ENCODE measurements around the gene RARG.

The RARG gene

DNA sequence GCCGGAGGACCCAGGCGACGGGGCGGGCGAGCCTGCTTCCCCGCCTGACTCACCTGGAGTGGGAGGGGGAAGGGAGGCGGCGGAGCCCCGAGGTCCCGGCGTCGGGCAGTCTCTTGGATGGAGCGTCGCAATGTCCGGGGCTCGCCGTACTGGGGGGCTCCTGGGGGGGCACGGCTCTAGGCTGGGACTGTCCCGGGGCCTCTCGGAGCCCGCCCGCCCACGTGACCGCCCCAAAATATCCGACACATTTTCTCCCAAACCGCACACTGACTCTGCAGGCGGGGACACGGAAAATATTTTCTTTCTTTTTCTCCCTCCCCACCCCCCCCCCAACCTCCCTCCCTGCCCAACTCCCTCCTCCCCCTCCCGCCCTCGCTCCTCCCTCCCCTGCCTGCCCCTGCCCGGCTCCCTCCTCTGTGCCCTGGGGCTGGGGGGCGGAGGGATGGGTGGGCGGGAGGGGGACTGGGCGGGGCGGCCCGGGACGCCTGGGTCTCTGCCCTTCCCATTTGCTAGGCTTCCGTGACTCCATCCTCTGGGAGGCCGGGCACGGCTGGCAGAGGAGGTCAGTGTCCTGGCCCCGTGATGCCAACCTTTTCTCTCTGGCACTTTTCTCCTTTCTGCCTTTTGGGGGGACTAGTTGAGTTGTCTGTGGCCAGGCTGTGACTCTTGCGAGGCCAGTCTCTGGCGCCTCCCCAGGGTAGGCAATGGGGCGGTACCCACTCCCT, at the start of gene RARG:
Gene RARG (minus strand): TSS at position 289 of the 725 bp plus-strand sequence. CDS start 4,664 bp downstream, outside the sequence.
- DNase-seq = peak in 28 of 56 donors; percentile 17 to 88 (median 42)

DNA sequence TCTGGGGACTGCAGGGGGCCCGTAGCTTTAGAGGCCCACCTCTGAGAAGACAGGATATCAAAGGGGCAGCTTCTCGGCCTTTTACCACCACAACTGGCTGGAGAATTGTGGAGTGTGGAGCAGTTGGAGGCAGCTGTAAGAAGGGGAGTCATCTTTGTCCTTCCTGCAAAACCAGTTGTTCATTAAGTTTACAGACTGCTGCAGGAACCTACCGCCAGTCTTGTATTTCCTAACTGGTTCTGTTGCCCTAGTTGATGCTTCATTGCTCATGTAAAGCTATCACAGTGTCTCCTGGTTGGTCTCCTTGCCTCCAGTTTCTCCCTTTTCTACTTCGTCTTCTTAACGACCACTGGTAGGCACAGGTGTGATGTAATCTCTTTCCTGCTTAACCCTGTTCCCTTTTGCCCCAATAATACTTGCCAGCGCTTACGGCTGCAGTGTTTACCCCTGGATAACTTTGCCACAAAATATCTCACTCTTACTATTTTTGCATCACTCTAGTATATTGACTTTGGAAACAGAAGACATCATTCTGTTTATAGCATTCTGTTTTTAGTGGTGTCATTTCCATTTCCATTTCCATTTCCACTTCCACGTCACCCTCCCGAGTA, 48.0 kb upstream of the RARG start:
- no peak for DNase-seq

DNA sequence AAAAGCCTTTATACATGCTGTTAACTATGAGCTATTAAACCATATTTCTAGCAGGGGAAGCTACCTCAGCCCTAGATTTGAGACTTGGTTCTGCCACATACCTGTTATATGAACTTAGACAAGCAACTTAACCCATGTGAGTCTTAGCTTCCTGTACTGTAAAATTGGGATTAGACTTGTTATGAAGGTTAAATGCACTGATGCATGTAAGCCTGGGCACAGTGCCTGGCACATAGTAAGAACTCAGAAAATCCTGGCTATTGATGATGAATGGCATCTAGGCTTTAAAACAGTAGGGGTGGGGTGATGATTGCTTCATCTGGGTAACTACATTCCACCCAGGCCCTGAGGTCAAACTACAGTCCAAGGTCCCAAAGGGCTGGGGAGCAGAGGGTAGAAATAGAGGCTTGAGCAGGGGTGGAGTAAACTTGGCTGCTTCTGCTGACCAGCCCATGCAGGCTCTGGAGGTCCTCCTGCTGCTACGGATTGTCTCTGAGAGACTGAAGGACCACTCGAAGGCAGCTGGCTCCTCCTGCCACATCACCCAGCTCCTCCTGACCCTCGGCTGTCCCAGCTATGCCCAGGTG, 47.4 kb upstream of the RARG start:
- DNase-seq = no peak

DNA sequence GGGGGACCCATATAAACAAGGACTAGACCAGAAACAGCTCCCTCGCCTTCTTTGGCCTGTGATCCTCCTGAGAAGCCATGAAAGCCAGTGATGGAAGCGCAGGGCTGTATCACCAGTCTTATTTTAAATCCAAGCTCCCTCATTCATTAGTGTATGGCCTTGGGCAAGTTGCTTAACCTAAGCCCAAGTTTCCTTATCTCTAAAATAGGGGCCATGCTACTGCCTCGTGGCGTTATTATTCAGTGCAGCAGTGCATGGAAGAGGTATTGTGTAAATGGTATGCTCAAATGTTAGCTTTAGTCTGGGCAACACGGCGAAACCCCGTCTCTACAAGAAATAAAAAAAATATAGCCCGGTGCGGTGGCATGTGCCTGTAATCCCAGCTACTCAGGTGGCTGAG, 46.0 kb upstream of the RARG start:
- no peak for DNase-seq

DNA sequence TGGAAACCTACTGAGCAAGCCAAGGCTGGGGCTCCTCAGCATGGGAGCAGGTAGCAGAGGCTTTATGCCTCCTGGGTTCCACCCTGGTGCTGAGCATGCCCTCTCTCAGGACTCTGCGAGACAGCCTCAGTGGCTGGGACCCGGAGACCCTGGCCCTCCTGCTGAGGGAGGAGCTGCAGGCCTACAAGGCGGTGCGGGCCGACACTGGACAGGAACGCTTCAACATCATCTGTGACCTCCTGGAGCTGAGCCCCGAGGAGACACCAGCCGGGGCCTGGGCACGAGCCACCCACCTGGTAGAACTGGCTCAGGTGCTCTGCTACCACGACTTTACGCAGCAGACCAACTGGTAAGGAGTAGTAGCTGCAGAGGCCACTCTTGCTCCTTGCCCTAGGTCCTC, 44.5 kb upstream of the RARG start:
- no peak for DNase-seq

DNA sequence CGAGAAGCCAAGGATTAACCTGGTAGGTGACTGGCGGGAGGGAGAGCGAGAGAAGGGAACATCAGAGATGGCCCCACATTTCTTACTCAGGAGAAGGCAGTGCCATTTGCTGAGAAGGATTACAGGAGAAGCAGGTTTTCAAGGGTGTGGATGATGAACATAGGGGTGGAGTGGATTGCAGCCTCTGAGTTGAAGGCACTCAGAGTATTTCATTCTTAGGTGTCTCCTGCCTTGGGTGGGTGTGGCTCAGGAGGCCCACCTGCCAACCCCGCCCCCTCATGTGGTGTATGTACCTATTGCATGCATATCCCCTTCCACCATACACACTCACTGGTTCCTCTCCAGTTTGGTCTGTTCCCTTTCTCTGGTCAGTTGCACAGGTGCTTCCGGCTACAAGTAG, 42.4 kb upstream of the RARG start:
- DNase-seq = no peak

DNA sequence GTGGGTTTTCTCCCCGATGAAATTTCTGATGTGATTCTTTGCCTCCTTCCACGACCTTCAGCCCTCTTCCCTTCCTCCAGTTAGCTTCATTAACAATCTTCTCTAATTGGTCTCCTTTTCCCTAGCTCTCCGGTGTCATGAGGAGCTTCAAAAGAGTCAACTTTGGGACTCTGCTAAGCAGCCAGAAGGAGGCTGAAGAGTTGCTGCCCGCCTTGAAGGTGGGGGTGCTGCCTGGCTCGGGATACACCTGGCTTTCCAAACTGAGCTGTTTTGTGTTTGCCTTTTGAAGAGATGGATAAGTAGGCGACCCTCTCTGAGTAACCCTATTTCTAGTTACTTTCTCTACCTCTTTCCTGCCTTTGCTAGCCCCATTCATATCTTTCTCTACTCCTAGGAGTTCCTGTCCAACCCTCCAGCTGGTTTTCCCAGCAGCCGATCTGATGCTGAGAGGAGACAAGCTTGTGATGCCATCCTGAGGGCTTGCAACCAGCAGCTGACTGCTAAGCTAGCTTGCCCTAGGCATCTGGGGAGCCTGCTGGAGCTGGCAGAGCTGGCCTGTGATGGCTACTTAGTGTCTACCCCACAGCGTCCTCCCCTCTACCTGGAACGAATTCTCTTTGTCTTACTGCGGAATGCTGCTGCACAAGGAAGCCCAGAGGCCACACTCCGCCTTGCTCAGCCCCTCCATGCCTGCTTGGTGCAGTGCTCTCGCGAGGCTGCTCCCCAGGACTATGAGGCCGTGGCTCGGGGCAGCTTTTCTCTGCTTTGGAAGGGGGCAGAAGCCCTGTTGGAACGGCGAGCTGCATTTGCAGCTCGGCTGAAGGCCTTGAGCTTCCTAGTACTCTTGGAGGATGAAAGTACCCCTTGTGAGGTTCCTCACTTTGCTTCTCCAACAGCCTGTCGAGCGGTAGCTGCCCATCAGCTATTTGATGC, 36.9 kb upstream of the RARG start:
- no peak for DNase-seq

DNA sequence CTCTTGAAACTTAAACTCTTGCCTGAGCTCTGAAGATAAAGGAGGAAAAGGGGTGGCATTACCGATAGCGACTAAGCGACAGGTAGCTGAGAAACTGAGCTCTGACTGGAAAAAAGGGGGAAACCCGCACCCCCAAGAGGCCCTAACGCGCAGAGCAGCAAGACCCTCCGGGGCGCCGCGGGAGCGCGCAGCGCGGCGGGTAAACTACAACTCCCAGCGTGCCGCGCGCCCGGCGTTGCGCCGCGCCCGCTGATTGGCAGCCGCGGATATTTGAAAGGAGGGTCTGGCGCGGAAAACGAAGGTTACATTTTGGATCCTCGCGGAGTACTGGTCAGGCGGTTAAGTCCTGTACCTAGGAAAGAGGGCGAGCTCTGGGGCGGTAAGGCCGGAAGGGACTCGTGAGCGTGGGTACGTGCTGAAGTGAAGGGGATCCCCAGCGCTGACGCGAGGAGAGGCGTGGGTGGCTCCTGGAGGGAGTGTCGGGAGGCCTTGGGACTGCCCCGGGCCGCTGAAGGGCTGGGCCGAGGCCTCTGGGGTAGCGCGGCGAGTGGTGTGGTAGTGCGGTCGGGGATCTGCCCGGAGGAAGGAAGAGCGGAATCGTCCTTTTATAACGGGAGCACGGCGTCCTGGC, 36.1 kb upstream of the RARG start, which contains the start of gene ESPL1:
Gene ESPL1 (plus strand): TSS at position 301 of the 631 bp plus-strand sequence. CDS start 468 bp downstream, outside the sequence.
- DNase-seq = peak in 51 of 56 donors; percentile 9 to 83 (median 50)

DNA sequence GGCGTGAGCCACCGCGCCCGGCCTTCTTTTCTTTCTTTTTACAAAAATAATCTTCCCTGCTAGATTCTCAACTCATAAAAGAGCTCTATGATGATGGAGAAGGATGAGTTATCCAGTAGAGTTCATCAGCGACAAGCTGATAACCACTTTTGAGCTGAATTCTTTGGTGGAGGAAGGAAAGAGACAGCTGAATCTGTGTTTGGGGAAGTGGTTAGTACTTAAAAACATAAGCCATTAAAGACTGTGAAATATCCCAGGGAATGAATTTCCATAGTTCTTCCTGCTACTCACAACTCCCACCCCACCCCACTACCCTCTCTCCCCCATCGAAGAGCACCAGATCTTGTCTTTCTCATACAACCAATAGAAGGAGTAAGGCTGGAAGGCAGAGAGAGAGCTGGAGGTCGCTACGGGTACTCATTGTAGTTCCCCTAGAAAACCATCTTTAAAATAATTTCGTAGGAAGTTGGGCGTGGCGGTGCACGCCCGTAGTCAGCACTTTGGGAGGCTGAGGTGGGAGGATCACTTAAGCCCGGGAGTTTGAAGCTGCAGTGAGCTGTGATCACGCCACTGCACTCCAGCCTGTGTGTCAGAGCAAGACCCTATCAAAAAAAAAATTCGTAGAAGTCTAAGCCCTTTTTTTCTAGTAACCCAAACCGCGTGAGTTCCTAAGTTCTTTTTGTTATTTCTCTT, 35.4 kb upstream of the RARG start:
- DNase-seq = no peak

DNA sequence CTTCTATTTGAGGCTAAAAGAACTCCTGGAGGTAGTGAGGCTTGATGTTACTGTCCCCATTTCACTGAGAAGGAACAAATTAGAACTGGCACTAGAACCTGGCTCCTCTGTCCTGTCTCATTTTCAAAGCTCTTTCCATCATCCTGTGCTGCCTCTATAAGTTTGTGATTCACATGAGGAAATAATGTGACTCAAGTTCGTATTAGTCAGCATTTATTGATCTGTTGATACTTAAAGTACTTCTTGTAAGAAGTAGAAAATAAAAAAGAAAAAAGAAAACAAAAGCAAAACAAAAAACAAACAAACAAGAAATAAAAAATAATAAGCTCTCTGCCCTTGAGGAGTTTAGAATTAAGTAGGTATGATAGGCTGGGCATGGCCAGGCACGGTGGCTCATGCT, 33.8 kb upstream of the RARG start:
- no peak for DNase-seq

DNA sequence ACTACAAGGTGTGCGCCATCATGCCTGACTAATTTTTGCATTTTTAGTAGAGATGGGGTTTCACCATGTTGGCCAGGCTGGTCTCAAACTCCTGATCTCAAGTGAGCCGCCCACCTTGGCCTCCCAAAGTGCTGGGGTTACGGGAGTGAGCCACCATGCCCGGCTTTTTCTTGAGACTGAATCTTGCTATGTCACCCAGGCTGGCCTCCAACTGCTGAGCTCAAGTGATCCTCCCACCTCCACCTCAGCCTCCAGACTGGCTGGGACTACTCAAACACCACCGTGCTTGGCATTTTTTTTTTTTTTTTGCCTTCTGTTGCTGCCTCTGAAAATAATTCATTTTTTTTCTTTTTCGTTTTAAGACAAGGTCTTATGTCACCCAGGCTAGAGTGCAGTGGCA, 27.9 kb upstream of the RARG start:
- DNase-seq = no peak

DNA sequence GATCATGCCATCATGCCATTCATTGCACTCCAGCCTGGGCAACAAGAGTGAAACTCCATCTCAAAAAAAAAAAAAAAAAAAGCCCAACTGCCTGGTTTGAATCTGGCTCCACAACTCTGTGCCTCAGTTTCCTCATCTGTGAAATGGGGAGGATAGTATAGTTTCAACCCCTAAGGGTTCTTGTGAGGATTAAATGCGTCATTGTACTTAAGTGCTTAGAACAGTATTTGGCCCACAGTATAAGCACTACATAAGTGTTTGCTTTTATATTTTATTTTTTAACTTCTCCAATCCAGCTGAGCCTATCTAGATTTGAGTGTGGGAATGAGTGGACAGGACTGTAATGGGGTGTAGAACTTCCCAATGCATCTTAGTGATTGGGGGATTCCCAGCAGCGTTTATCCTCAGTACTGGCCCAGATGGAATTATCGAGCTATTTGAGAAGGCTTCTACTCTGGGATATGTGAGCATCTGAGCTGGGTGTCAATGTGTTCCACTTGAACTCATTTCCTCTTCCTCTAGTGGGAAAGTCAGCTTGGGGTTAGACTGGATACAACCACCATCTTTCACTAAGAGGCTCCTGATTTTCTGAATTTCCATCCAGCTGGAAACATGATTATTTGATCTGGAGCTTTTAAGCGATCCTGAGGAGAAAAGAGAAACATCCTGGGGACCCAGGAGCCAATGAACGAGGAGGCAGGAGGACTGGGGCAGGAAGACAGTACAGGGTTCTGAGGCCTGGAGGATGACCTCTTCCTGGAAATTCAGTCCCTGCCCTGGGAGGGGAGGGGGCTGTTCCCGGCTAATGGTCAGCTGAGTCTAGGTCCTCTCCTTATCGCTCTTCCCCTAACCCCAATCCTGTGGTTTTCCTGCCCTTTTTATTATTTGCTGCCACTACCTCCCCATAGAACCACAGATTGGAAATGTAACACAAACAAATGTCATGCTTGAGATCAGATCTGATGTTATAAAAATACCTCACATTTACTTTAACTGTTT, 26.8 kb upstream of the RARG start:
- DNase-seq = no peak

DNA sequence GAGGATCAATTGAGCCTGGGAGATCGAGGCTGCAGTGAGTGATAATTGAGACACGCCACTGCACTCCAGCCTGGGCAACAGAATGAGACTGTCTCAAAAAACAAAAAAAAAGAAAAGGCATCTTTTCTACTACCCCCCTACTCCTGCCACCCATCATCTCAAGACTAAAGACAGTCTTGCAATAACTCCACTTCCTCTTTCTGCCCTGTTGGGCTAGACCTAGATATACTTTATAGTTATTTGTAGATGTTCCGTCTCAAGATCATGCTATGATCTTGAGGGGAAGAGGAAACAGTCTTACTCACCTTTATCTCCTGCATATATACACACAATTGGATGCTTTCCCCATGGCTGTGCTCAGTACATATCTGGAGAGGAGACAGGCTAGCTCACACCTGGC, 24.0 kb upstream of the RARG start:
- DNase-seq = no peak

DNA sequence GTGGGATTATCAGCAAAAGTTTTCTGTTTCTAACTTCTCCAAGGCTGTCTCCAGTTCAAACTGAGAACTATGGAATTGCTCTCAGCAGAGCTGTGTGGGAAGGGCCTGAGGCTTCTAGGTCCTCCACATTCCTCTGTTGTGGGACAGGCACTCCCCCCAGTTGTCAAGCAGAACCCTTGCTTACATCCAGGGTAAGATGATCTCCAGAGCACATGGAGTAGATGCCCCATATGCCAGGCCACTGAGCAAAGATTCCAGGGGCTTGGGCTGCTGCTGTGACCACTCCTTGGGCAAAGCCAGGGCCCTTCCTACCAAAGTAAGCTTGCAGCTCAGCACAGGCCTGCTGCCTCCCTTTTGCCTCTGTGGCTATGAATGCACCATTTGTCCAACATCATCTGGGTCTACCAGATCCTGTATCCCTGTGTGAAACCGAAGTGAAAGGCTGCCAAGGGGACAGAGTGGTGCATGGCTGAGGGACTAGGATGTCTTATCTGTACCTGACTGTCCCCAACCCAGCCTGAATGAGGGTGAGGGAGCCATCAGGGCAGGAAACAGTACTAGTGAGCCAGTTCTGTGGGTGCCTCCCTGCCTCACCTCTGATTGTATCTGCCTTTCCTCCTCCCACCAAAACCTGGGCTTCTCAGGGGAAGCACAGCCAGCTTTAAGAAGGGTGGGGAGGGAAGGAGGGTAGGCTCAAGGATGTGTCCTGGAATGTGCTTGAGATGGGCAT, 23.0 kb upstream of the RARG start:
- DNase-seq = no peak

DNA sequence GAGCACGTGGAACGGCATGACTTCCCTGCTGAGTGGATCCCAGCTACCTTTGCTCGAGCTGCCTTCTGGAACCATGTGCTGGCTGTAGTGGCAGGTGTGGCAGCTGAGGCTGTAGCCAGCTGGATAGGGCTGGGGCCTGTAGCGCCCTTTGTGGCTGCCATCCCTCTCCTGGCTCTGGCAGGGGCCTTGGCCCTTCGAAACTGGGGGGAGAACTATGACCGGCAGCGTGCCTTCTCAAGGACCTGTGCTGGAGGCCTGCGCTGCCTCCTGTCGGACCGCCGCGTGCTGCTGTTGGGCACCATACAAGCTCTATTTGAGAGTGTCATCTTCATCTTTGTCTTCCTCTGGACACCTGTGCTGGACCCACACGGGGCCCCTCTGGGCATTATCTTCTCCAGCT, 21.3 kb upstream of the RARG start:
- DNase-seq = no peak

DNA sequence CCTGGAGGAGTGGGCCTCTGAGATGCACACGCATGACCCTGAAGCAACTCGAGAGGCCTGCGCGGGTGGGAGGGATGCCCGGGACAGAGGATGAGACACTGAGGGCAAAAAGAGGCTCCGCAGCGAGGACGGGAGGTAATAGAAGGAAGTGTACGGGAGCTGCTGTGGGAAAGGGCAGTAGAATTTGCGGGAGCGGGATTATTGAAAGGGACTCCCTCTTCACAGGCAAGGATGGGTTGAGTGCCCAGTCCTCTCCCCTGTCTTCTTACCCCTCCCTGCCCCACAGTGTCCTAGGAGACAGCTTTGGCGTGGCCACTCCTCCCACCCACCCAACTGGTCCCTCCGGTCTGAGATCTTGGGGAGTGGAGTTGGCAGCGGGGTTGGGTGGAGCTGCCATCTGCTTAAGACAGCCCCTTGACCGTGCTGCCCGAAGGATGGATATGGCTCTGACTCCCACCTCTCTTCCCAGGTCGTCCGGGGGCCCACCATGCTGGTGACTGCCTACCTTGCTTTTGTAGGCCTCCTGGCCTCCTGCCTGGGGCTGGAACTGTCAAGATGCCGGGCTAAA, 20.4 kb upstream of the RARG start:
- DNase-seq = peak in 1 of 56 donors; percentile 25

DNA sequence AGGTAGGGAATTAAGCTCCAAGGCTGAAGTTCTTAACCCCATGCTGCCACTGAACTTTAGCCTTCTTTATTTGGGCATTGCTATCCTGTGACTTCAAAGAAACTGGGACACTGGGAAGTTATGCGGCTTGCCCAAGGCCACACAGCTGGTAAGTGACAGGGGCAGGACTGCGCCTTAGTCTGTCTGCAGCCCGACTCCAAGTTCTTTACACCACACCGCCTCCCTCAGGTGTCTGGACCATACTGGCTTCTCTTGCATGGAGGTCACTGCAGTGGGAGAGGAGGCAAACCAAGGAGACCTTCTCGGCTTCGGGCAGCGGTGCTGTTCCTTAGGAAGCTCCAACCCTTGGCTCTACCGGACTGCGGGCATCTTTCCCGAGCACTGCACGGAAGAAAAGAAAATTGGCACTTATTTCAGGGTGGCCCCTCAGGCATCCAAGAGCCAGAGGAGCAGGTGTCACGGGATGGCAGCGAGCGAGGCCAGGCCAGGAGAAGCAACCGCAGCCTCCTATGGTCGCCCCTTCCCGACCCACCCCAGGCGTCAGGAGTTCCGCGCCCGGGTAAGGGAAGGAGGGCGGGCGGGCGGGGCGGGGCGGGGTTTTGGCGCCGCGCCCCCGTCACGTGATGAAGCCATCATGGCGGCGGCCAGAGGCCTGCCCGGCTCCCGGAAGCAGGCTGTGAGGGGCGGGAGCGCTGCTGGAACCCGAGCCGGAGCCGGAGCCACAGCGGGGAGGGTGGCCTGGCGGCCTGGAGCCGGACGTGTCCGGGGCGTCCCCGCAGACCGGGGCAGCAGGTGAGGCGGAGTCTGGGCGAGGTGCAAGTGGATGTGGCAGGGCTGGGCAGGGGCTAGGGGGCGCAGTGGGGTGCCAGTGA, 19.7 kb upstream of the RARG start:
- DNase-seq = peak in 54 of 56 donors; percentile 40 to 89 (median 80)
